Measurements from ENCODE around the gene STXBP5. TPM values are rescaled to one million over a fixed set of nuclear protein-coding genes. Genes with fewer than 3 reads are reported as not detected.

STXBP5 gene
- total and polyA plus RNA-seq, 9 of the 15 experiments (the other 6 are each of a cell fraction or from before 2014, with no cell fraction given), result 23.3 to 172 (median 71.5) TPM

- TF ChIP-seq ZNF639 (CRISPR knock-in tag; conservative IDR thresholded peaks at IDR 0.05 in 1 of 2, IDR thresholded peaks at IDR 0.05 in 1 of 2) (no peak), TCF7L2 (IDR thresholded peaks at IDR 0.05; ENCODE audit: low read depth, low read length) (no peak), ZNF518B (CRISPR knock-in tag; IDR thresholded peaks at IDR 0.05) (no peak)
Observed at GRCh38 chr6:147200711-147201110, 3.5 kb upstream of the STXBP5 start (continued).

Data from K562 (cell line).